AG10803 (cell line): Measurements from ENCODE around the gene LRATD1.
A peak's percentile ranks its signal among the peaks of the same experiment; 100 is the strongest.

Source experiments
- DNase-seq: peaks from one replicate; pipeline ENCODE4 v3.0.0; 2010; ENCODE audit warnings: low read depth
- H3K4me3 ChIP-seq: 2 replicates; pipeline ENCODE4 v1.5.1; 2011; ENCODE audit warnings: mild to moderate bottlenecking, low read length, control low read depth
- CTCF ChIP-seq: conservative IDR thresholded peaks from 2 replicates; pipeline ENCODE4 v1.5.1; 2011; ENCODE audit warnings: mild to moderate bottlenecking, low read length, control low read depth, inconsistent platforms

The LRATD1 gene

DNA sequence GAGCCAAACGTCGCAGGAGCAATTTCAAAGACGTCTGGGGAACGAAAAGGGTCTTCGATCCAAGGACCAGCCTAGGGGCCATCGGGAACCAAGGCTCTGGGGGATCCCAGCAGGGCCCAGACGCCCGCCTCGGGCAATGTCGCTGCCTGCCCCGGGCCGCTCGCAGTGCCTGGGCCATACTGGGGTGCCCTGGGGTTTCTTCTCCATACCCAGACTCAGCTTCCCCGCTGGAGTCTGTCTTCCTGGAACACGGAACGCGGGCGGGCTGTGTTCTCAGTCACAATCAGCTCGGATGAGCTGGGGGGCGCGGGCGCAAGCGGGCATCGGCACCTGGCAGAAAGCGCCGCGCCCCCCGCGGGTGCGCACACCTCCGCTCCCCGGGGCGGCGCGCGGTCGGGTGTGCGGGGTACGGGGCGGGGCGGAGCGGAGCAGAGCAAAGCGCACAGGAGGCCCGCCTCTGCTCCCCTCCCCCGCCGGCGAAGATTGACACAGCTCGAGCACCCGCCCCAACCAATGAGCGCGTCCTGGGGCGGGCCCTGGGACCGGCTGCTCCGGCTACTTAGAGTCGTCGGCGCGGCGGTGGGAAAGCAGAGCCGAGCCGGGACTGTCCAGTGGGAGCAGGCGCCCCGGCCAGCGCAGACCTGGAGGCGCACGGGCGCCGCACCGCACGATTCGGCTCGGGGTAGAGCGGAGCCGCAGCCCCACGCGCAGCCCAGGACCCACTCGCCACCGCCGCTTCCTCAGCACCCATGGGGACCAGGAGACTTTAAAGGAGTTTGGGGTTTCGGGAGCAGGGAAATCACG, at the start of gene LRATD1:
TSS of gene LRATD1 (plus strand) at position 585 of the 804 bp plus-strand sequence. CDS start 1,263 bp downstream, outside the sequence.
- DNase-seq: peak; percentile 79
- peak within 1 kb of the TSS; percentile 73 for H3K4me3 ChIP-seq
- no peak for TF ChIP-seq CTCF

- no peak overlapping the region for H3K4me3 ChIP-seq
- TF ChIP-seq CTCF: no peak
- no peak for DNase-seq
Observed at GRCh38 chr2:14583059-14583458, 49.5 kb upstream of the LRATD1 start.

- no peak for DNase-seq
Observed at GRCh38 chr2:14583802-14584201, 48.7 kb upstream of the LRATD1 start.

GRCh38 chr2:14587119-14587518, 45.4 kb upstream of the LRATD1 start:
- no peak for TF ChIP-seq CTCF
- DNase-seq: peak; percentile 48
- no peak overlapping the region for H3K4me3 ChIP-seq

More at GRCh38 chr2:14583802-14584201, 48.7 kb upstream of the LRATD1 start:
- no peak overlapping the region for H3K4me3 ChIP-seq
- no peak for TF ChIP-seq CTCF

GRCh38 chr2:14601156-14601770, 31.3 kb upstream of the LRATD1 start:
- no peak for DNase-seq
- no peak for TF ChIP-seq CTCF

DNA sequence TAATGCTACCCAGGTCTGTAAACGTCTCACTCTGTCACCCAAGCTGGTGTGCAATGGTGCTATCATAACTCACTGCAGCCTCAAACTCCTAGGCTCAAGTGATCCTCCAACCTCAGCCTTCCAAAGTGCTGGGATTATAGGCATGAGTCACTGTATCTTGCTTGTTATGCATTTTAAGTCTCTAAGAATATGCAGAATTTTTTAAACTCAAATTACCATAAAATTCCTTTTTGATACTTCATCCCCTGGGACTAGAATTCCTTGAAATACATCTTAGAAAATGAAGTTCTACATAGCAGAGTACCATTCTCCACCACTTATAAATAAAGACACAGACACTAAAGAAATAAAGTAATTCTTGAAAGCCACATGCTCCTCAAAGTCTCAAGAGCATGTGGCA, 30.2 kb upstream of the LRATD1 start:
- TF ChIP-seq CTCF: no peak
- peak; percentile 21 for DNase-seq
- no peak overlapping the region for H3K4me3 ChIP-seq

More at GRCh38 chr2:14601156-14601770, 31.3 kb upstream of the LRATD1 start:
- no peak overlapping the region for H3K4me3 ChIP-seq

DNA sequence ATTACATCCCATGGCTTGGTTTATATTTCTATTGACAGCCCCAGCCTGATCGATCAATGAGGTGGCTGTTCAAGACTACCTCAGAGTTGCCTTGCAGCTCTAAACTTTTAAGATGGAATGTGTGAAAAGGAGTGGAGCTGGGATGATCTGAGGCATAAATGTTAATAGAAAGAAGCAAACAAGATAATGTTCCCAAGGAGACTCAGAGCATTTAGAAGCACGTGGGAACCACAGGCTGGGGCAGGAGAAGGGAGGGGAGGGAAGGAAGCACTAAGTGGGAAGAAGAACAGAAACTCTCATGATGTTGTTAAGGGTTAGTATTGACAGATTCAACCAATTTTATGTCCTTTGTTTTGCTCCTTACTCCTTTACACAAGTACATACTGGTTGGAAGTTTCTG, 28.8 kb upstream of the LRATD1 start:
- no peak for TF ChIP-seq CTCF
- DNase-seq: no peak
- H3K4me3 ChIP-seq: no peak overlapping the region
